SK-N-SH (cell line): Measurements from ENCODE around the gene WDR75.

Source experiments
- CHD2 ChIP-seq: fragments of 150-350 bp; IDR thresholded peaks from 2 replicates; pipeline ENCODE4 v1.6.1; 2018; ENCODE audit warnings: low read length; ENCODE audit not compliant: partially characterized antibody
- EZH2phosphoT487 ChIP-seq: fragments of 200-600 bp; sonication (generic); IDR thresholded peaks from 2 replicates; pipeline ENCODE4 v1.6.1; 2017; ENCODE audit warnings: low read depth, mixed run types, mild to moderate bottlenecking, antibody characterized with exemption, moderate library complexity, borderline replicate concordance
- FOXM1 ChIP-seq: IDR thresholded peaks from 2 replicates; pipeline ENCODE4 v1.4.0; 2012; ENCODE audit warnings: low read depth, mild to moderate bottlenecking
- GABPA ChIP-seq: IDR thresholded peaks from 2 replicates; pipeline ENCODE4 v1.4.0; 2012; ENCODE audit warnings: low read depth, mild to moderate bottlenecking
- GATA2 ChIP-seq: sonication (generic); formaldehyde crosslinking; IDR thresholded peaks from 2 replicates; pipeline ENCODE4 v1.5.0; 2020; ENCODE audit warnings: mild to moderate bottlenecking, missing genetic modification reagents
- NFIC ChIP-seq: IDR thresholded peaks from 2 replicates; pipeline ENCODE4 v1.4.0; 2012; ENCODE audit warnings: borderline replicate concordance
- POLR2AphosphoS5 ChIP-seq: IDR thresholded peaks from 2 replicates; pipeline ENCODE4 v1.6.1; 2012; ENCODE audit warnings: low read depth, low read length
- RXRA ChIP-seq: IDR thresholded peaks from 2 replicates; pipeline ENCODE4 v1.4.0; 2012; ENCODE audit warnings: low read depth, mild to moderate bottlenecking, borderline replicate concordance
- SMC3 ChIP-seq: IDR thresholded peaks from 2 replicates; pipeline ENCODE4 v1.6.1; 2012; ENCODE audit warnings: low read depth, low read length, improper control_type of control experiment
- TAF1 ChIP-seq: IDR thresholded peaks from 2 replicates; pipeline ENCODE4 v1.6.1; 2012; ENCODE audit warnings: low read depth, mild to moderate bottlenecking, low read length, moderate library complexity, borderline replicate concordance
- YY1 ChIP-seq: IDR thresholded peaks from 2 replicates; pipeline ENCODE4 v1.4.0; 2012; ENCODE audit warnings: low read depth, mild to moderate bottlenecking
- TF ChIP-seq, protein P1 (sequence below): fragments of 200-600 bp; sonication (generic); IDR thresholded peaks from 2 replicates; pipeline ENCODE4 v1.6.1; 2017; ENCODE audit warnings: antibody characterized with exemption, mild to moderate bottlenecking, moderate library complexity
- TF ChIP-seq, protein P2 (sequence below): IDR thresholded peaks from 2 replicates; pipeline ENCODE4 v1.6.1; 2012; ENCODE audit warnings: mild to moderate bottlenecking, low read depth, low read length, moderate library complexity
- TF ChIP-seq, protein P3 (sequence below): IDR thresholded peaks from 2 replicates; pipeline ENCODE4 v1.4.0; 2012; ENCODE audit warnings: low read depth, borderline replicate concordance

DNA sequence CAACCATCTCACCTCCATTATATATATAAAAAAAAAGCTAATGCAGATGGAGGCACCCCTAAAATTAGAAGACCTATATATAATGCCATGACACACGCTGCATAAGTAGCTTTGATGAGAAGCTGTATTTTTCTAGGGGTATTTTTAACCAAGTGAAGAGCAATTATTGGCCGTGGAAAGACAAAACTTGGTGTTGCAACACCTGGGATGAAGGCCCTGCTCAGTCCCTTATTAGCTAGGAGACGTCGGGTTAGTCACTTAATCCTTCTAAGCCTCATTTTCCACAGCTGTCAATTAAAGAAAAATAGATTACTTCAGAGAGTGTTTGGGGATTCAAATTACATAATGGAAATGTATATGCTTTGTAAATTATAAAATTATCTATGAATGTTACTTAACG, 63.0 kb downstream of the WDR75 start:
- TF ChIP-seq YY1: no peak
- TF ChIP-seq FOXM1: no peak
- TF ChIP-seq, protein P1, sequence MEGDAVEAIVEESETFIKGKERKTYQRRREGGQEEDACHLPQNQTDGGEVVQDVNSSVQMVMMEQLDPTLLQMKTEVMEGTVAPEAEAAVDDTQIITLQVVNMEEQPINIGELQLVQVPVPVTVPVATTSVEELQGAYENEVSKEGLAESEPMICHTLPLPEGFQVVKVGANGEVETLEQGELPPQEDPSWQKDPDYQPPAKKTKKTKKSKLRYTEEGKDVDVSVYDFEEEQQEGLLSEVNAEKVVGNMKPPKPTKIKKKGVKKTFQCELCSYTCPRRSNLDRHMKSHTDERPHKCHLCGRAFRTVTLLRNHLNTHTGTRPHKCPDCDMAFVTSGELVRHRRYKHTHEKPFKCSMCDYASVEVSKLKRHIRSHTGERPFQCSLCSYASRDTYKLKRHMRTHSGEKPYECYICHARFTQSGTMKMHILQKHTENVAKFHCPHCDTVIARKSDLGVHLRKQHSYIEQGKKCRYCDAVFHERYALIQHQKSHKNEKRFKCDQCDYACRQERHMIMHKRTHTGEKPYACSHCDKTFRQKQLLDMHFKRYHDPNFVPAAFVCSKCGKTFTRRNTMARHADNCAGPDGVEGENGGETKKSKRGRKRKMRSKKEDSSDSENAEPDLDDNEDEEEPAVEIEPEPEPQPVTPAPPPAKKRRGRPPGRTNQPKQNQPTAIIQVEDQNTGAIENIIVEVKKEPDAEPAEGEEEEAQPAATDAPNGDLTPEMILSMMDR: no peak
- no peak for TF ChIP-seq TAF1
- no peak for TF ChIP-seq EZH2phosphoT487
- TF ChIP-seq, protein P2, sequence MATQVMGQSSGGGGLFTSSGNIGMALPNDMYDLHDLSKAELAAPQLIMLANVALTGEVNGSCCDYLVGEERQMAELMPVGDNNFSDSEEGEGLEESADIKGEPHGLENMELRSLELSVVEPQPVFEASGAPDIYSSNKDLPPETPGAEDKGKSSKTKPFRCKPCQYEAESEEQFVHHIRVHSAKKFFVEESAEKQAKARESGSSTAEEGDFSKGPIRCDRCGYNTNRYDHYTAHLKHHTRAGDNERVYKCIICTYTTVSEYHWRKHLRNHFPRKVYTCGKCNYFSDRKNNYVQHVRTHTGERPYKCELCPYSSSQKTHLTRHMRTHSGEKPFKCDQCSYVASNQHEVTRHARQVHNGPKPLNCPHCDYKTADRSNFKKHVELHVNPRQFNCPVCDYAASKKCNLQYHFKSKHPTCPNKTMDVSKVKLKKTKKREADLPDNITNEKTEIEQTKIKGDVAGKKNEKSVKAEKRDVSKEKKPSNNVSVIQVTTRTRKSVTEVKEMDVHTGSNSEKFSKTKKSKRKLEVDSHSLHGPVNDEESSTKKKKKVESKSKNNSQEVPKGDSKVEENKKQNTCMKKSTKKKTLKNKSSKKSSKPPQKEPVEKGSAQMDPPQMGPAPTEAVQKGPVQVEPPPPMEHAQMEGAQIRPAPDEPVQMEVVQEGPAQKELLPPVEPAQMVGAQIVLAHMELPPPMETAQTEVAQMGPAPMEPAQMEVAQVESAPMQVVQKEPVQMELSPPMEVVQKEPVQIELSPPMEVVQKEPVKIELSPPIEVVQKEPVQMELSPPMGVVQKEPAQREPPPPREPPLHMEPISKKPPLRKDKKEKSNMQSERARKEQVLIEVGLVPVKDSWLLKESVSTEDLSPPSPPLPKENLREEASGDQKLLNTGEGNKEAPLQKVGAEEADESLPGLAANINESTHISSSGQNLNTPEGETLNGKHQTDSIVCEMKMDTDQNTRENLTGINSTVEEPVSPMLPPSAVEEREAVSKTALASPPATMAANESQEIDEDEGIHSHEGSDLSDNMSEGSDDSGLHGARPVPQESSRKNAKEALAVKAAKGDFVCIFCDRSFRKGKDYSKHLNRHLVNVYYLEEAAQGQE: no peak
- TF ChIP-seq SMC3: no peak
- no peak for TF ChIP-seq CHD2
- TF ChIP-seq GATA2: no peak
- TF ChIP-seq, protein P3, sequence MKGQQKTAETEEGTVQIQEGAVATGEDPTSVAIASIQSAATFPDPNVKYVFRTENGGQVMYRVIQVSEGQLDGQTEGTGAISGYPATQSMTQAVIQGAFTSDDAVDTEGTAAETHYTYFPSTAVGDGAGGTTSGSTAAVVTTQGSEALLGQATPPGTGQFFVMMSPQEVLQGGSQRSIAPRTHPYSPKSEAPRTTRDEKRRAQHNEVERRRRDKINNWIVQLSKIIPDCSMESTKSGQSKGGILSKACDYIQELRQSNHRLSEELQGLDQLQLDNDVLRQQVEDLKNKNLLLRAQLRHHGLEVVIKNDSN: no peak
- no peak for TF ChIP-seq RXRA
- TF ChIP-seq POLR2AphosphoS5: no peak
- TF ChIP-seq GABPA: no peak
- TF ChIP-seq NFIC: no peak
